H1 (cell line): ENCODE data around the gene UBAC1.

ENCODE experiments used
- EZH2 ChIP-seq: fragments of 200-600 bp; sonication (generic); IDR thresholded peaks from 2 replicates; pipeline ENCODE4 v1.7.1; 2012; ENCODE audit warnings: low read depth, mild to moderate bottlenecking, moderate library complexity, low read length, inconsistent platforms; ENCODE audit not compliant: severe bottlenecking
- POLR2A ChIP-seq, 2 experiments: IDR thresholded peaks; 1 replicate in 1 of 2; 2 replicates in 1 of 2; pipeline ENCODE4 v1.6.1; 2011; ENCODE audit warnings: low read depth in 2 of 2, low read length in 2 of 2, mild to moderate bottlenecking in 2 of 2; ENCODE audit errors: control extremely low read depth in 1 of 2
- YY1 ChIP-seq: IDR thresholded peaks from 2 replicates; pipeline ENCODE4 v1.6.1; 2011; ENCODE audit warnings: low read depth, mild to moderate bottlenecking, low read length
- TF ChIP-seq, protein P1 (sequence below): IDR thresholded peaks from 2 replicates; pipeline ENCODE4 v1.6.1; 2012; ENCODE audit warnings: inconsistent platforms
- TF ChIP-seq, protein P2 (sequence below), 3 experiments: IDR thresholded peaks; 1 replicate in 2 of 3; 2 replicates in 1 of 3; pipeline versions ENCODE4 v1.5.1 to v1.6.1; 2011; ENCODE audit warnings: low read length in 3 of 3, mild to moderate bottlenecking in 3 of 3, inconsistent platforms in 2 of 3, low read depth in 1 of 3, moderate library complexity in 1 of 3; ENCODE audit not compliant: insufficient read depth in 1 of 3; ENCODE audit errors: control extremely low read depth in 1 of 3

DNA sequence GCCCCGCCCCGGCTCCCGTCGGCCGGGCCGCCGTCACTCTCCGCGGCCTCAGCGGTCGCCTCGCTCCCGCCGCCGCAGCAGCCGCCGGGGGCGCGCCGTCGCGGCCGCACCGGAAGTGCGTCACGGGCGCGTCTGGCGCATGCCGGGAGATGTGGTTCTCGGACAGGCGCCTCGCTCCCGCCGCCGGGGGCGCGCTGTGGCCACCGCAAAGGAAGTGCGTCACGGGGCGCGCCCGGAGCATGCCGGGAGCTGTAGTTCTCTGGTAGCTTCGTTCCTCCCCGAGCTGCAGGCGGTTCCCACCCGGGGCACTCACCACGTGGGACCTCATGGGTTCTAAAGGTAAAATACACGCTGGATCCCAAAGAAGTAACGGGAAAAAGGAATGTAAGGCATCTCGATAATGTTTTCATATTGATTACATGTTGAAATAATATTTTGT, at the start of gene UBAC1:
- TF ChIP-seq POLR2A (IDR thresholded peaks at IDR 0.05; ENCODE audit: control extremely low read depth in 1 of 2, low read depth in 2 of 2, low read length in 2 of 2): no peak
- TF ChIP-seq, protein P1, sequence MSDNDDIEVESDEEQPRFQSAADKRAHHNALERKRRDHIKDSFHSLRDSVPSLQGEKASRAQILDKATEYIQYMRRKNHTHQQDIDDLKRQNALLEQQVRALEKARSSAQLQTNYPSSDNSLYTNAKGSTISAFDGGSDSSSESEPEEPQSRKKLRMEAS: peak; percentile 29; the same call in 1 of the 2 replicates
- TF ChIP-seq EZH2: no peak
- TF ChIP-seq, protein P2, sequence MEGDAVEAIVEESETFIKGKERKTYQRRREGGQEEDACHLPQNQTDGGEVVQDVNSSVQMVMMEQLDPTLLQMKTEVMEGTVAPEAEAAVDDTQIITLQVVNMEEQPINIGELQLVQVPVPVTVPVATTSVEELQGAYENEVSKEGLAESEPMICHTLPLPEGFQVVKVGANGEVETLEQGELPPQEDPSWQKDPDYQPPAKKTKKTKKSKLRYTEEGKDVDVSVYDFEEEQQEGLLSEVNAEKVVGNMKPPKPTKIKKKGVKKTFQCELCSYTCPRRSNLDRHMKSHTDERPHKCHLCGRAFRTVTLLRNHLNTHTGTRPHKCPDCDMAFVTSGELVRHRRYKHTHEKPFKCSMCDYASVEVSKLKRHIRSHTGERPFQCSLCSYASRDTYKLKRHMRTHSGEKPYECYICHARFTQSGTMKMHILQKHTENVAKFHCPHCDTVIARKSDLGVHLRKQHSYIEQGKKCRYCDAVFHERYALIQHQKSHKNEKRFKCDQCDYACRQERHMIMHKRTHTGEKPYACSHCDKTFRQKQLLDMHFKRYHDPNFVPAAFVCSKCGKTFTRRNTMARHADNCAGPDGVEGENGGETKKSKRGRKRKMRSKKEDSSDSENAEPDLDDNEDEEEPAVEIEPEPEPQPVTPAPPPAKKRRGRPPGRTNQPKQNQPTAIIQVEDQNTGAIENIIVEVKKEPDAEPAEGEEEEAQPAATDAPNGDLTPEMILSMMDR (IDR thresholded peaks at IDR 0.05; ENCODE audit: control extremely low read depth in 1 of 3, insufficient read depth in 1 of 3, low read depth in 1 of 3, low read length in 3 of 3): peak in 1 of 3 experiments; percentile 18; a peak in 2 of 4 replicates
- TF ChIP-seq YY1: no peak
